CD14-positive monocyte (primary cell): ENCODE data around the gene REXO4. TPM values are rescaled to one million over a fixed set of nuclear protein-coding genes. Genes with fewer than 3 reads are reported as not detected.

Experiments
- DNase-seq, 3 donors: peaks; one replicate each; pipeline ENCODE4 v3.0.0-alpha.2; 2011 to 2022
- H2AFZ ChIP-seq: 2 replicates; pipeline ENCODE4 v1.6.0; 2012; ENCODE audit warnings: mild to moderate bottlenecking, low read depth, low read length, inconsistent platforms; ENCODE audit not compliant: insufficient read depth, poor library complexity, severe bottlenecking
- H3K27ac ChIP-seq, 2 donors: 1 replicate in 1 of 2; 2 replicates in 1 of 2; pipeline ENCODE4 v1.5.1; 2012 to 2013; ENCODE audit warnings: low read length in 2 of 2, control low read depth in 1 of 2, inconsistent platforms in 1 of 2, low read depth in 1 of 2, mild to moderate bottlenecking in 1 of 2
- H3K27me3 ChIP-seq, 2 donors: one replicate each; pipeline versions ENCODE4 v1.6.0 to v1.6.1; 2011 to 2013; ENCODE audit warnings: low read length in 2 of 2; ENCODE audit not compliant: control insufficient read depth in 2 of 2, insufficient read depth in 2 of 2
- H3K36me3 ChIP-seq, 2 donors: replicated peaks in 1 of 2; 1 replicate in 1 of 2; 2 replicates in 1 of 2; pipeline versions ENCODE4 v1.5.1 to v1.6.1; 2012 to 2013; ENCODE audit warnings: low read length in 2 of 2, control low read depth in 1 of 2, inconsistent platforms in 1 of 2, mild to moderate bottlenecking in 1 of 2; ENCODE audit not compliant: insufficient read depth in 2 of 2, control insufficient read depth in 1 of 2
- H3K4me1 ChIP-seq, 2 donors: 1 replicate in 1 of 2; 2 replicates in 1 of 2; pipeline versions ENCODE4 v1.5.1 to v1.6.1; 2012 to 2013; ENCODE audit warnings: low read length in 2 of 2, control low read depth in 1 of 2, inconsistent platforms in 1 of 2, mild to moderate bottlenecking in 1 of 2, moderate library complexity in 1 of 2; ENCODE audit not compliant: insufficient read depth in 2 of 2, control insufficient read depth in 1 of 2
- H3K4me2 ChIP-seq: replicated peaks from 2 replicates; pipeline ENCODE3; 2012; ENCODE audit warnings: low read length, moderate library complexity, mild to moderate bottlenecking; ENCODE audit not compliant: poor library complexity, severe bottlenecking; ENCODE audit errors: extremely low read depth
- H3K4me3 ChIP-seq, 3 experiments: fragments of 200-600 bp in 1 of 3; sonication (generic) in 1 of 3; replicated peaks in 1 of 3; 1 replicate in 2 of 3; 2 replicates in 1 of 3; pipeline ENCODE4 v1.5.1; 2011 to 2013; ENCODE audit warnings: low read length in 3 of 3, mild to moderate bottlenecking in 3 of 3, control low read depth in 2 of 3, low read depth in 2 of 3, inconsistent platforms in 1 of 3, moderate library complexity in 1 of 3
- H3K79me2 ChIP-seq: 2 replicates; pipeline ENCODE4 v1.6.0; 2012; ENCODE audit warnings: mild to moderate bottlenecking, control low read depth, inconsistent platforms, low read length, moderate library complexity; ENCODE audit not compliant: insufficient read depth
- H3K9ac ChIP-seq: 2 replicates; pipeline ENCODE4 v1.6.0; 2017; ENCODE audit warnings: low read length, mild to moderate bottlenecking; ENCODE audit not compliant: insufficient read depth, poor library complexity, severe bottlenecking
- H3K9me3 ChIP-seq, 2 donors: replicated peaks in 1 of 2; 1 replicate in 1 of 2; 2 replicates in 1 of 2; pipeline versions ENCODE4 v1.5.1 to v1.6.1; 2012 to 2013; ENCODE audit warnings: low read length in 2 of 2, control low read depth in 1 of 2; ENCODE audit not compliant: control insufficient read depth in 1 of 2, insufficient read depth in 1 of 2
- H4K20me1 ChIP-seq: 2 replicates; pipeline ENCODE4 v1.6.0; 2012; ENCODE audit warnings: mild to moderate bottlenecking, low read length, control low read depth, moderate library complexity; ENCODE audit not compliant: insufficient read depth
- H3K27ac Mint-ChIP-seq, 7 donors: one replicate each; pipeline ENCODE4 v1.8.0; 2020; ENCODE audit warnings: mild to moderate bottlenecking in 7 of 7, mixed read lengths in 7 of 7, moderate library complexity in 6 of 7, inconsistent platforms in 2 of 7
- H3K27me3 Mint-ChIP-seq, 3 donors: one replicate each; pipeline ENCODE4 v1.8.0; 2021 to 2022; ENCODE audit warnings: low read depth in 3 of 3, mild to moderate bottlenecking in 3 of 3, mixed read lengths in 3 of 3, moderate library complexity in 3 of 3, inconsistent platforms in 1 of 3
- H3K36me3 Mint-ChIP-seq, 2 donors: one replicate each; pipeline ENCODE4 v1.8.0; 2020; ENCODE audit warnings: mixed read lengths in 2 of 2, inconsistent platforms in 1 of 2, mild to moderate bottlenecking in 1 of 2
- H3K4me1 Mint-ChIP-seq: one replicate; pipeline ENCODE4 v1.8.0; 2020; ENCODE audit warnings: mild to moderate bottlenecking, mixed read lengths
- H3K4me3 Mint-ChIP-seq, 2 donors: one replicate each; pipeline ENCODE4 v1.8.0; 2020; ENCODE audit warnings: mild to moderate bottlenecking in 2 of 2, mixed read lengths in 2 of 2, moderate library complexity in 1 of 2
- H3K9me3 Mint-ChIP-seq, 7 donors: one replicate each; pipeline ENCODE4 v1.8.0; 2020 to 2022; ENCODE audit warnings: mixed read lengths in 7 of 7, mild to moderate bottlenecking in 6 of 7, moderate library complexity in 6 of 7, inconsistent platforms in 2 of 7
- whole genome bisulfite sequencing: methylation state at CpG from one replicate; pipeline ENCODE4 v1.1.5; 2013; ENCODE audit warnings: missing lambda C conversion rate; ENCODE audit not compliant: insufficient coverage; 5-methylcytosine and 5-hydroxymethylcytosine counted together
- intact Hi-C, 2 donors: fragments of 100-400 bp; cut with micrococcal nuclease; formaldehyde crosslinking; loops; one replicate each; pipeline versions ENCODE4 v1.15.0 to v1.15.1; 2023
- polyA plus RNA-seq, 3 donors: library from polyadenylated mRNA; depleted of rRNA in 1 of 3; unstranded in 2 of 3; stranded (reverse) in 1 of 3; fragments of 300-500 nt in 2 of 3; fragments of >200 nt in 1 of 3; fragmentation: Illumina TruSeq in 2 of 3; gene quantifications; 1 replicate in 2 of 3; 2 replicates in 1 of 3; pipeline ENCODE4 v1.2.3, GENCODE V29; 2012 to 2021
- TF ChIP-seq, protein P1 (sequence below): fragments of 200-600 bp; IDR thresholded peaks from one replicate; pipeline ENCODE4 v1.8.0; 2022; ENCODE audit warnings: antibody characterized with exemption, mild to moderate bottlenecking

Gene REXO4
- polyA plus RNA-seq, 3 donors, result 3.0 to 11.0 (median 4.2) TPM

GRCh38 chr9:133457748-133458147 is 39.9 kb upstream of the REXO4 start:
- Mint-ChIP-seq H3K36me3 (no peaks in the 10 kb centered on the region), H3K4me3 (no peak overlapping the region), H3K9me3 (peaks cover 0 to 1% (median 0%) of the 10 kb centered on the region in 7 donors), H3K4me1 (peaks cover 19% of the 10 kb centered on the region), H3K27ac (no peak overlapping the region), H3K27me3 (peaks cover 12 to 38% (median 15%) of the 10 kb centered on the region in 3 donors)
- Histone ChIP-seq H3K27me3 (peaks cover 0 to 9% of the 10 kb centered on the region in 2 donors), H3K9me3 (no peaks in the 10 kb centered on the region), H3K79me2 (no peaks in the 10 kb centered on the region), H3K36me3 (no peaks in the 10 kb centered on the region), H2AFZ (no peak overlapping the region), H3K9ac (no peak overlapping the region), H3K4me1 (peaks cover 17 to 22% of the 10 kb centered on the region in 2 donors), H3K27ac (no peak overlapping the region), H3K4me2 (no peak overlapping the region), H3K4me3 (no peak overlapping the region), H4K20me1 (peaks cover 18% of the 10 kb centered on the region)
- WGBS, result 97% methylated on average over 11 of the region's 11 CpGs
- DNase-seq, result no peak
- intact Hi-C loops, result loop anchor here in 1 of 2 donors (5.0 to 10.0 kb wide), 2 partner anchors 35 to 567 kb away; partner anchors contain the start of genes ADAMTS13 and BRD3OS
- TF ChIP-seq, protein P1, sequence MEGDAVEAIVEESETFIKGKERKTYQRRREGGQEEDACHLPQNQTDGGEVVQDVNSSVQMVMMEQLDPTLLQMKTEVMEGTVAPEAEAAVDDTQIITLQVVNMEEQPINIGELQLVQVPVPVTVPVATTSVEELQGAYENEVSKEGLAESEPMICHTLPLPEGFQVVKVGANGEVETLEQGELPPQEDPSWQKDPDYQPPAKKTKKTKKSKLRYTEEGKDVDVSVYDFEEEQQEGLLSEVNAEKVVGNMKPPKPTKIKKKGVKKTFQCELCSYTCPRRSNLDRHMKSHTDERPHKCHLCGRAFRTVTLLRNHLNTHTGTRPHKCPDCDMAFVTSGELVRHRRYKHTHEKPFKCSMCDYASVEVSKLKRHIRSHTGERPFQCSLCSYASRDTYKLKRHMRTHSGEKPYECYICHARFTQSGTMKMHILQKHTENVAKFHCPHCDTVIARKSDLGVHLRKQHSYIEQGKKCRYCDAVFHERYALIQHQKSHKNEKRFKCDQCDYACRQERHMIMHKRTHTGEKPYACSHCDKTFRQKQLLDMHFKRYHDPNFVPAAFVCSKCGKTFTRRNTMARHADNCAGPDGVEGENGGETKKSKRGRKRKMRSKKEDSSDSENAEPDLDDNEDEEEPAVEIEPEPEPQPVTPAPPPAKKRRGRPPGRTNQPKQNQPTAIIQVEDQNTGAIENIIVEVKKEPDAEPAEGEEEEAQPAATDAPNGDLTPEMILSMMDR, result no peak

GRCh38 chr9:133457233-133457632 is 39.4 kb upstream of the REXO4 start:
- H4K20me1 ChIP-seq, result peaks cover 12% of the 10 kb centered on the region
- no peak overlapping the region for H3K4me3 ChIP-seq
- no peak overlapping the region for H2AFZ ChIP-seq
- no peaks in the 10 kb centered on the region for H3K9me3 ChIP-seq
- Mint-ChIP-seq H3K4me3 (no peak overlapping the region), H3K27me3 (peaks cover 12 to 34% (median 15%) of the 10 kb centered on the region in 3 donors), H3K36me3 (no peaks in the 10 kb centered on the region), H3K4me1 (peaks cover 19% of the 10 kb centered on the region), H3K27ac (no peak overlapping the region), H3K9me3 (peaks cover 0 to 1% (median 0%) of the 10 kb centered on the region in 7 donors)
- intact Hi-C loops, result loop anchor here in 1 of 2 donors (5.0 to 10.0 kb wide), 2 partner anchors 35 to 568 kb away; partner anchors contain the start of genes ADAMTS13 and BRD3OS
- TF ChIP-seq, protein P1, result no peak
- DNase-seq, result no peak
- H3K9ac ChIP-seq, result no peak overlapping the region
- H3K4me2 ChIP-seq, result no peak overlapping the region
- no peaks in the 10 kb centered on the region for H3K36me3 ChIP-seq
- 94% methylated on average over 13 of the region's 13 CpGs for WGBS
- H3K79me2 ChIP-seq, result no peaks in the 10 kb centered on the region
- H3K27me3 ChIP-seq, result peaks cover 0 to 9% of the 10 kb centered on the region in 2 donors
- peaks cover 17 to 22% of the 10 kb centered on the region in 2 donors for H3K4me1 ChIP-seq
- no peak overlapping the region for H3K27ac ChIP-seq
